NT2/D1 (cell line): ENCODE data around the gene BTK.

Source experiments
- SUZ12 ChIP-seq: IDR thresholded peaks from 2 replicates; pipeline ENCODE4 v1.6.1; 2011; ENCODE audit not compliant: insufficient read length, insufficient read depth; ENCODE audit errors: extremely low read depth
- YY1 ChIP-seq: IDR thresholded peaks from 2 replicates; pipeline ENCODE4 v1.6.1; 2011; ENCODE audit not compliant: insufficient read length, insufficient read depth
- ZNF274 ChIP-seq: IDR thresholded peaks from 2 replicates; pipeline ENCODE4 v1.6.1; 2011; ENCODE audit warnings: mild to moderate bottlenecking, low read depth, low read length

- TF ChIP-seq YY1 (no peak), ZNF274 (no peak), SUZ12 (no peak)
Observed at GRCh38 chrX:101417190-101417589, 31.2 kb upstream of the BTK start.
